Measurements from ENCODE around the gene ARIH2. TPM values are rescaled to one million over a fixed set of nuclear protein-coding genes. Genes with fewer than 3 reads are reported as not detected.

Gene ARIH2
- total RNA-seq, 1 experiment from 2014 or later, result 122 TPM

DNA sequence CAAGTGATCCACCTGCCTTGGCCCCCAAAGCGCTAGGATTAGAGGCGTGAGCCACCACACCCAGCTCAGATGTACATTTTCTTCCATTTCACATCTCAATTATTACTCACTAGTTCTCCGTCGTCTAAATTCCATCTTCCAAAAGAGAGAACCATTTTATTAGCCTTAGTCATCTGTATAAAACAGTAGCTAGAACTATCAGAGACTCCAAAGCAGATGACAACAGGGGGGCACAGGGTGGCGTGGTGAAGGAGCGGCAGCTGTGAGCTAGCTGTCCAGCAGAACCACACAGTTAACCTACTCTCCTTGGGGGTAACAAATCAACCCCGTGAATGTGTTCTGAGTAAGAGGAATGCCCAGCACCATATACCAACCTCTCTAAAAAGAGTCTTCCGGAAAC is 27.0 kb upstream of the ARIH2 start:
- H3K27ac Mint-ChIP-seq, result no peak overlapping the region
- H3K36me3 Mint-ChIP-seq (ENCODE audit: insufficient read depth in 1 of 3, low read depth in 3 of 3), result no peaks in the 10 kb centered on the region

More for the DNA sequence above, 27.0 kb upstream of the ARIH2 start:
- Histone ChIP-seq H2BK20ac (ENCODE audit: low read depth, low read length, poor library complexity, severe bottlenecking) (no peak overlapping the region), H2AFZ (ENCODE audit: low read length) (no peak overlapping the region), H4K5ac (ENCODE audit: insufficient read length, low read depth, low read length) (no peak overlapping the region), H2BK12ac (ENCODE audit: insufficient read length, low read depth, low read length) (no peak overlapping the region), H3K27me3 (ENCODE audit: insufficient read depth, low read length) (no peaks in the 10 kb centered on the region), H3K4ac (ENCODE audit: low read depth, low read length) (no peak overlapping the region), H4K91ac (ENCODE audit: insufficient read length, low read depth, low read length) (no peak overlapping the region), H3K18ac (ENCODE audit: insufficient read length, low read depth, low read length) (no peak overlapping the region), H3K23ac (ENCODE audit: insufficient read length, low read depth, low read length) (no peak overlapping the region), H3K79me2 (ENCODE audit: insufficient read depth, low read length) (no peaks in the 10 kb centered on the region), H3K4me2 (ENCODE audit: insufficient read depth, insufficient read length, low read length) (no peak overlapping the region), H3K9ac (ENCODE audit: extremely low read depth, insufficient read length, low read length) (no peak overlapping the region), H3K9me3 (ENCODE audit: control insufficient read depth, low read depth, low read length) (no peaks in the 10 kb centered on the region), H2BK5ac (ENCODE audit: insufficient read length, low read length) (no peak overlapping the region), H2BK120ac (ENCODE audit: low read depth, low read length, poor library complexity, severe bottlenecking) (no peak overlapping the region), H3T11ph (ENCODE audit: low read length) (no peak overlapping the region), H3K14ac (ENCODE audit: insufficient read depth, low read length) (no peak overlapping the region), H3K79me1 (ENCODE audit: insufficient read depth, low read depth, low read length, poor library complexity, severe bottlenecking) (no peaks in the 10 kb centered on the region), H2BK15ac (ENCODE audit: low read depth, low read length) (no peak overlapping the region), H3K56ac (ENCODE audit: insufficient read length, low read depth, low read length) (no peak overlapping the region), H3K23me2 (ENCODE audit: insufficient read length, low read depth, low read length, poor library complexity, severe bottlenecking) (no peaks in the 10 kb centered on the region), H4K20me1 (ENCODE audit: control insufficient read depth, insufficient read depth, insufficient read length) (no peaks in the 10 kb centered on the region), H2AK5ac (ENCODE audit: insufficient read length, low read length) (no peak overlapping the region), H3K4me1 (ENCODE audit: insufficient read depth, low read length) (no peaks in the 10 kb centered on the region), H3K27ac (ENCODE audit: insufficient read length, low read depth, low read length) (no peak overlapping the region), H4K8ac (replicated peaks; ENCODE audit: insufficient read length, low read depth, low read length) (no peak overlapping the region)
- no peaks in the 10 kb centered on the region for H3K9me3 Mint-ChIP-seq
- no peak for DNase-seq
- no peaks in the 10 kb centered on the region for H3K27me3 Mint-ChIP-seq (ENCODE audit: low read depth)
- TF ChIP-seq, protein P1, sequence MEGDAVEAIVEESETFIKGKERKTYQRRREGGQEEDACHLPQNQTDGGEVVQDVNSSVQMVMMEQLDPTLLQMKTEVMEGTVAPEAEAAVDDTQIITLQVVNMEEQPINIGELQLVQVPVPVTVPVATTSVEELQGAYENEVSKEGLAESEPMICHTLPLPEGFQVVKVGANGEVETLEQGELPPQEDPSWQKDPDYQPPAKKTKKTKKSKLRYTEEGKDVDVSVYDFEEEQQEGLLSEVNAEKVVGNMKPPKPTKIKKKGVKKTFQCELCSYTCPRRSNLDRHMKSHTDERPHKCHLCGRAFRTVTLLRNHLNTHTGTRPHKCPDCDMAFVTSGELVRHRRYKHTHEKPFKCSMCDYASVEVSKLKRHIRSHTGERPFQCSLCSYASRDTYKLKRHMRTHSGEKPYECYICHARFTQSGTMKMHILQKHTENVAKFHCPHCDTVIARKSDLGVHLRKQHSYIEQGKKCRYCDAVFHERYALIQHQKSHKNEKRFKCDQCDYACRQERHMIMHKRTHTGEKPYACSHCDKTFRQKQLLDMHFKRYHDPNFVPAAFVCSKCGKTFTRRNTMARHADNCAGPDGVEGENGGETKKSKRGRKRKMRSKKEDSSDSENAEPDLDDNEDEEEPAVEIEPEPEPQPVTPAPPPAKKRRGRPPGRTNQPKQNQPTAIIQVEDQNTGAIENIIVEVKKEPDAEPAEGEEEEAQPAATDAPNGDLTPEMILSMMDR (conservative IDR thresholded peaks at IDR 0.05), result no peak
- WGBS (ENCODE audit: extremely low coverage, insufficient read length, low lambda C conversion rate), result 100% methylated on average over 2 of the region's 8 CpGs
- H3K4me1 Mint-ChIP-seq, result peaks cover 0 to 4% of the 10 kb centered on the region in 2 experiments; a peak in 1 of 4 replicates
- H3K4me3 Mint-ChIP-seq, result no peak overlapping the region; a peak in 1 of 5 replicates
